Mesenteric fat pad (tissue), 1 donor: ENCODE data around the gene PLEKHH2. TPM values are rescaled to one million over a fixed set of nuclear protein-coding genes. Genes with fewer than 3 reads are reported as not detected.
"Not testable (repeated sequence)": the region's sequence is repeated elsewhere in the genome, so short reads cannot be mapped to it uniquely, and the experiment has no call there.

ENCODE experiments used
- DNase-seq: peaks from one replicate; pipeline ENCODE4 v3.0.0-alpha.2; 2020; ENCODE audit warnings: low spot score
- total RNA-seq: library from RNA; stranded (reverse); fragmentation: NEBNext Ultra II Directional; extraction: Animal tissue kit (Norgen Biotek cat#: 25700); gene quantifications from one replicate; pipeline ENCODE4 v1.2.1, GENCODE V29; 2021
- donor health status: DM: yes; HTN: yes; CAD: no.

Gene PLEKHH2
- total RNA-seq, 1 donor from 2014 or later = 11.4 TPM

GRCh38 chr2:43636153-43636552, 907 bp upstream of the PLEKHH2 start:
- DNase-seq = not testable (repeated sequence)

DNA sequence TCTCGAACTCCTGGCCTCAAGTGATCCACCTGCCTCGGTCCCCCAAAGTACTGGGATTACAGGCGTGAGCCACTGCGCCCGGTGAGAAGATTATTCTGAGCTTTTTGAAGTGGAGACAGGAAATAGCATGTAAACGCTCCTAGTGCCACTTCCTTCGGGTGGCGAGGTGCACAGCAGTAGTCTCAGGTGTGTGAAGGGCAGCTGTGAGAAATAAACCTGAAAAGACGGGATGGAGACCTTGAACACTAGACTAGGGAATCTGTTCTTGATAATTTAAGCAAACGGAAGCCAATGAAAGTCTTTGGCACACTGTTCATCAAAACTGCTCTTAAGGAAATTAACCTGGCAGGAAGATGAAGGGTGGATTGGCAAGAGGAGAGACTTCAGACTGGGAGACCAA, 439 bp upstream of the PLEKHH2 start:
- no peak for DNase-seq

DNA sequence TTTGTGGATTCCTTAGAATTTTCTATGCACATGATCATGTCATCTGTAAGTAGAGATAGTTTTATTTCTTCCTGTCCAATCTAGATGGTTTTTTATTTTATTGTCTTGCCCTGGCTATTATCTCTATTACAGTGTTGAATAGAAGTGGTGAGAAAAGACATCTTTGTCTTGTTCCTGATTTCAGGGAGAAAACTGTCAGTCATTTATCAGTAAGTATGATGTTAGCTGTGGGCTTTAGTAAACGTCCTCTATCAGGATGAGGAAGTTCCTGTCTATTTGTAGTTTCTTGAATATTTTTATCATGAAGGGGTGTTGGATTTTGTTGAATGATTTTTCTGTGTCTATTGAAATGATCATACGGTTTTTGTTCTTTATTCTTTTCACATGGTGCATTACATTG, 5.3 kb downstream of the PLEKHH2 start:
- DNase-seq = no peak

- no peak for DNase-seq
Measured at GRCh38 chr2:43643680-43644079, 6.6 kb downstream of the PLEKHH2 start.

GRCh38 chr2:43648994-43649701, 12.1 kb downstream of the PLEKHH2 start:
- DNase-seq = no peak

GRCh38 chr2:43653506-43653905, 16.4 kb downstream of the PLEKHH2 start:
- no peak for DNase-seq

- no peak for DNase-seq
Measured at GRCh38 chr2:43657241-43657640, 20.2 kb downstream of the PLEKHH2 start.

GRCh38 chr2:43675646-43676321, 38.7 kb downstream of the PLEKHH2 start:
- no peak for DNase-seq

DNA sequence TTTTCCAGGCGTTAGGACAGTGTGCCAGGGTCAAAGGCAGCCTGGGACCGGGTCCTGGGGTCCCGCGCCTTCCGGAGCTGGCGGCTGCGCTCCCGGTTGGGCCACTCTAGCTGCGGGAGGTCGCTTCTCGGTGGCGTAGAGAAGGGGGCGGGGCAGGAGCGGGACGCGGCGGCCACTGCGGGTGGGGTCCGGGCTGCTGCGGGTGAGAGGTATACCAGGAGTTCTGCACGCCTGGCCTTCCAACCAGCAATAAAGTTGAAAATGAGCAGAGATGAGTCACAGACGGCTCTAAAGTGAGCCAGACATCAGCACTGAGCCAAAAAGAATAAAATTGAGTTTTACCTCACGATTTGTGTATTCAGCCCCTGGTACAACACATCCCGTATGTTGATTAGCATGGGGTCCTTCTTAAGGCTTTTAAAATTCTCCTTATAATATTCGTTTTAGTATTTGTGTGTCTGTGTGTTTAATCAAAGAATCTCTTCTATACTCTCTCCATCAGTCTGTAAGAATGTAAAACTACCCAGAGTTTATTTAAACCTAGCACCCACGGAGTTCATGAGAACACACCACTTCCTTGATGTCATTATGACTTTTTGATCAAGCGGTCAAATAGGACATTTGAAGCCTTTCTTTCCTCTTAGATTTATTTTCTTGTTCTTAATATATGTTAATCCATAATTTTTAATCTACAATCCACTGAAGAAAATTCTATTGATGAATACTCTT, 39.4 kb downstream of the PLEKHH2 start, which contains the start of gene C1GALT1C1L:
C1GALT1C1L (minus strand) TSS at position 108 of the 729 bp plus-strand sequence; CDS start at position 1, 107 bp downstream.
- no peak for DNase-seq

GRCh38 chr2:43677783-43678182, 40.7 kb downstream of the PLEKHH2 start:
- not testable (repeated sequence) for DNase-seq

DNA sequence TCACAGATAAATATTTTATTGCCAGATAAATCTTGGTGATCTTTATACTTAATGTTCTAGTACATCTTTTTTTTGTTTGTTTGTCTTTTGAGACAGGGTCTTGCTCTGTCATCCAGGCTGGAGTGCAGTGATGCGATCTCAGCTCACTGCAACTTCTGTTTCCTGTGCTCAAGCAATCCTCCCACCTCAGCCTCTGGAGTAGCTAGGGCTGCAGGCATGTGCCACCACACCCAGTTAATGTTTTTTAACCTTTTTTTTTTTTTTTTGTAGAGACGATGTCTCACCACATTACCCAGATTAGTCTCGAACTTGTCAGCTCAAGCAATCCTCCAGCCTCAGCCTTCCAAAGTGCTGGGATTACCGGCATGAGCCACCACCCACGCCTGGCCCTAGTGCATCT, 48.3 kb downstream of the PLEKHH2 start:
- DNase-seq = no peak

GRCh38 chr2:43689999-43690398, 52.9 kb downstream of the PLEKHH2 start:
- DNase-seq = no peak

- DNase-seq = no peak
Measured at GRCh38 chr2:43692428-43692994, 55.5 kb downstream of the PLEKHH2 start.

GRCh38 chr2:43698140-43698539, 61.1 kb downstream of the PLEKHH2 start:
- not testable (repeated sequence) for DNase-seq

DNA sequence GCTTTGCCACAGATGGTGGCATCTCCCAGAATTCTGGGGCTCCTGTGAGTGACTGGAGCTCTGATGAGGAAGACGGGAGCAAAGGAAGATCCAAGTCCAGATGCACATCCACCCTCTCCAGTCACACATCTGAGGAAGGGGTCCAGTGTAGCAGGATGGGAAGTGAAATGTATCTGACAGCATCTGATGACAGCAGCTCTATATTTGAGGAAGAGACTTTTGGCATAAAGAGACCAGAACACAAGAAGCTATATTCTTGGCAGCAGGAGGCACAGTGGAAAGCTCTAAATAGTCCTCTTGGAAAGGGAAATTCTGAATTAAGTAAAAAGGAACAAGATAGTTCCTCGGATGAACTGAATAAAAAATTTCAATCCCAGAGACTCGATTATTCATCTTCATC, 62.7 kb downstream of the PLEKHH2 start:
- no peak for DNase-seq

- DNase-seq = no peak
Measured at GRCh38 chr2:43701111-43701510, 64.1 kb downstream of the PLEKHH2 start.

- no peak for DNase-seq
Measured at GRCh38 chr2:43707255-43708015, 70.4 kb downstream of the PLEKHH2 start.

DNA sequence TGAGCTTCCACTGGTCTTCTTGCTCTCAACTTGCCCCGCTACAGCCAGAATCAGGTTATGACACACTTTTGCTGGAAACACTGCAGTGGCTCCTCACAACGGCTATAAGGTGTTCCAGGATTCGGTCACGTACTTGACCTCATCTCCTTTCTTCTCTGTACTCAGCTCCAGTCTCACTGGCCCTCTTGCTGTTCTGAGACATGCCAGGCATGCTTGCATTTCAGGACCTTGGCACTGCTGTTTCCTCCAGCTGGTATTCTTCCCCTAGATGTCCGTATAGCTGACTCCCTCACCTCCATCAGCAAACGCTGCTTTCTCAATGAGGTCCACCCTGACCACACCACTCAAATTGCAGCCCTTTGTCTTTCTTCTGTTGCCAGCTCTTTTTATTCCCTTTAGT, 71.1 kb downstream of the PLEKHH2 start:
- DNase-seq = no peak

DNA sequence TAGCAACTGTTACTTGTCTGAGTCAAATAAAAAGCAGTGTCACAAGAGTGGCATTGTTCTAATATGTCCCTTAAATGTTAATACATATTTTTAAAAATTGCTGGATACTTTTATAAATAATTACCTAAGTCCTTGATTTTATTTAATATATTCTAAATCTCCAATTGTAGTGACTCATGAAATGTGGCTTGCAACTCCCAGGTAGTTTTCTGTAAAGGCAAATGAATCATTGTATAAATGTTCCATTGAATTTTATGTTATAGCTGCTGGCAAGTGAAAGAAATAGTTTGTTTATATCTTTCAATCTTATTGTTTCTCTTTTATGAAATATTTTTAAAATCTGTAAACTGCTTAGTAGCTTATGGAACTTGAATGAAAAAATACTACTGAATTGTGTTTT, 71.8 kb downstream of the PLEKHH2 start:
- no peak for DNase-seq

DNA sequence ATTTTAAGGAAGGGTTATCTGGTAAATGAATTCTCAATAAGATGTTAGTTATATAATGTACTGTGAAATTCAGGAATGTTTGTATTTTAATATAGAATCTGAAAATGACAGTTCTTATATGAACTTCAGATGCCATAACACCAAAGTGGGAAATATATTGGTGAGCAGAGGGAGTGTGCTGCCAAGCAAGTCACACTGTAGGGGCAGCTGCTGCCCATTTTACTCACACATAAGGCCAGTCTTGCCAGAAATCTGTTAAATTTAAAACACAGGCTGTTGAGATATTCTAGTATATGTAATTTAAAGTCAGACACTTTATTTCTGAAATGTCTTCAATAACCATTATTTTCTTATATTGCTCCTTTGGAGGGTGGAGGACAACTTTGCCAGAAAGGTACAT, 73.8 kb downstream of the PLEKHH2 start:
- DNase-seq = no peak

- no peak for DNase-seq
Measured at GRCh38 chr2:43714164-43714563, 77.1 kb downstream of the PLEKHH2 start.
